HepG2 (cell line): ENCODE data around the gene GRAMD1A. TPM values are rescaled to one million over a fixed set of nuclear protein-coding genes. Genes with fewer than 3 reads are reported as not detected.

Source experiments
- DMAP1 ChIP-seq: IDR thresholded peaks from 2 replicates; pipeline ENCODE4 v1.6.1; 2016
- EP300 ChIP-seq, 3 experiments: sonication (generic) in 1 of 3; formaldehyde crosslinking in 1 of 3; IDR thresholded peaks; 2 replicates each; pipeline versions ENCODE4 v1.5.1 to v1.6.1; 2011 to 2020; ENCODE audit warnings: low read depth in 2 of 3, low read length in 2 of 3, borderline replicate concordance in 1 of 3, improper control_type of control experiment in 1 of 3, mild to moderate bottlenecking in 1 of 3, missing genetic modification reagents in 1 of 3, moderate library complexity in 1 of 3
- ETV5 ChIP-seq: IDR thresholded peaks from 2 replicates; pipeline ENCODE4 v1.6.1; 2018; ENCODE audit warnings: missing biosample characterization, missing genetic modification reagents, inconsistent platforms, borderline replicate concordance
- HNRNPLL ChIP-seq: fragments of 200-400 bp; formaldehyde crosslinking; IDR thresholded peaks from 2 replicates; pipeline ENCODE4 v1.6.1; 2017; ENCODE audit warnings: mild to moderate bottlenecking, low read depth, low read length; ENCODE audit not compliant: poor library complexity, severe bottlenecking
- NAIF1 ChIP-seq: sonication (generic); formaldehyde crosslinking; IDR thresholded peaks from 2 replicates; pipeline ENCODE4 v1.5.0; 2020; ENCODE audit warnings: mild to moderate bottlenecking, missing genetic modification reagents, borderline replicate concordance
- RXRA ChIP-seq: sonication (generic); formaldehyde crosslinking; IDR thresholded peaks from 2 replicates; pipeline ENCODE4 v1.5.1; 2020; ENCODE audit warnings: missing genetic modification reagents
- SMC3 ChIP-seq: IDR thresholded peaks from 2 replicates; pipeline ENCODE4 v1.6.1; 2011; ENCODE audit warnings: low read length, improper control_type of control experiment
- SP5 ChIP-seq: IDR thresholded peaks from 2 replicates; pipeline ENCODE4 v1.6.1; 2016; ENCODE audit warnings: low read depth, borderline replicate concordance
- TCF7 ChIP-seq: sonication (generic); IDR thresholded peaks from 2 replicates; pipeline ENCODE4 v1.6.1; 2016; ENCODE audit warnings: antibody characterized with exemption, low read depth
- TEAD3 ChIP-seq: optimal IDR thresholded peaks from 2 replicates; pipeline ENCODE3; 2016; ENCODE audit warnings: borderline replicate concordance
- THYN1 ChIP-seq: sonication (generic); formaldehyde crosslinking; IDR thresholded peaks from 2 replicates; pipeline ENCODE4 v1.8.1; 2023; ENCODE audit warnings: low read depth, mild to moderate bottlenecking, moderate library complexity, missing genetic modification reagents, borderline replicate concordance
- ZNF557 ChIP-seq: sonication (generic); formaldehyde crosslinking; IDR thresholded peaks from 2 replicates; pipeline ENCODE4 v1.4.0; 2020; ENCODE audit warnings: missing genetic modification reagents
- ZNF737 ChIP-seq: sonication (generic); formaldehyde crosslinking; IDR thresholded peaks from 2 replicates; pipeline ENCODE4 v1.5.0; 2020; ENCODE audit warnings: missing genetic modification reagents, mild to moderate bottlenecking, borderline replicate concordance
- ZNF768 ChIP-seq: sonication (generic); formaldehyde crosslinking; IDR thresholded peaks from 2 replicates; pipeline ENCODE4 v1.4.0; 2020; ENCODE audit warnings: missing genetic modification reagents
- ZNF776 ChIP-seq: sonication (generic); formaldehyde crosslinking; IDR thresholded peaks from 2 replicates; pipeline ENCODE4 v1.4.0; 2020; ENCODE audit warnings: mild to moderate bottlenecking, missing genetic modification reagents
- polyA plus RNA-seq, 8 experiments: library from polyadenylated mRNA; depleted of rRNA in 3 of 8; stranded (reverse) in 7 of 8; unstranded in 1 of 8; fragments of >200 nt; fragmentation: Illumina TruSeq in 4 of 8; extraction: Trizol in 4 of 8; gene quantifications; 2 replicates each; pipeline versions ENCODE4 v1.2.1 to v1.2.3, GENCODE V29; 2011 to 2016; ENCODE audit warnings: low read depth in 4 of 8, missing spikeins in 1 of 8, mixed read lengths in 1 of 8; ENCODE audit not compliant: insufficient read depth in 1 of 8
- total RNA-seq, 5 experiments: library from RNA; depleted of rRNA; stranded (reverse); fragments of >200 nt; fragmentation: Illumina TruSeq; extraction: Trizol; gene quantifications; 2 replicates each; pipeline ENCODE4 v1.2.3, GENCODE V29; 2016; ENCODE audit warnings: low read depth in 1 of 5
- TF ChIP-seq, protein P1 (sequence below): IDR thresholded peaks from 2 replicates; pipeline ENCODE4 v1.6.1; 2016; ENCODE audit warnings: missing biosample characterization, missing genetic modification reagents, low read depth
- TF ChIP-seq, protein P2 (sequence below): sonication (generic); formaldehyde crosslinking; IDR thresholded peaks from 2 replicates; pipeline ENCODE4 v1.8.0; 2022; ENCODE audit warnings: missing genetic modification reagents, mild to moderate bottlenecking, moderate library complexity, borderline replicate concordance
- TF ChIP-seq, protein P3 (sequence below): sonication (generic); formaldehyde crosslinking; IDR thresholded peaks from 2 replicates; pipeline ENCODE4 v1.8.1; 2023; ENCODE audit warnings: missing genetic modification reagents, inconsistent platforms, borderline replicate concordance
- TF ChIP-seq, protein P4 (sequence below): IDR thresholded peaks from 2 replicates; pipeline ENCODE4 v1.6.1; 2012; ENCODE audit warnings: low read depth, low read length, improper control_type of control experiment

Gene GRAMD1A
- total and polyA plus RNA-seq, 2 of the 13 experiments (the other 11 are each of a cell fraction or from before 2014, with no cell fraction given) = 14.7 to 181 TPM

DNA sequence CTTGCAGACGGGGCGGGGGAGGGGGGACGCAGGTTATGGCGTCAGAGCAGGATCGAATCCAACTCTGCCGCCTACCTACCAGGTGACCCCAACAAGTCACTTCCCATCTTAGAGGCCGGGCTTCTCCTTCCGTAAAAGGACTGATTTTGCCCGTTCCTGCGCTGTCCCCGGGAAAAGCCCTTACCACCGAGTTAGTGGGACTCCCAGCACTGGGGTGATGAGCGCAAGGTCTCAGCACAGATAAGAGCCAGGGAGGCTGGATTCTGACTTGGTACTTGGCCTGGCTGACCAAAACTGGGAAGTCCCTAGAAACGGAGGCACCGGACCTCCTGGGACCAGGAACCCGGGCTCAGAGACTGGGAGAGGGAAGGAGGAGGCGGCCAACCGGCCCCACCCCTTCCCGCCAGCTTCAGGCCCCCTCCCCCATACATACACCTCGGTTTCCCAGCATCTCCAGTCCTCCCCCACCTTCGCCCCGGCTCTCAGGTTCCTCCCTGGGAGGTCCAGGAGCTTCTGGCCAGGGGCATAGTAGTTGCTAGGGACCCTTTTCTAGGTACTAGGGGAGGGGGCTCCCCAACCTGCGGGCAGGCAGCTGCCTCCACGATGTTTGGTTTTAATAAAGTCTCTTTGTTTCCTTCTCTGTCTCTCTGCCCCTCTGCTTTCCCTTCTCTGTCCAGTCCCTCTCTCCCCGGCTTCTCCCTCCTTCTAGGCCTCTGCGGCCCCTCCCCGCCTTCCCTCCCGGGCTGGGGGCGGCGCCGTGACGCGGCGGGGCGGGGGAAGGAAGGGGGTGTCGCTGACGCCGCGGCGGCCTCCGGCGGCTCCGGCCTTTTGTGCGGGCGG, at the start of gene GRAMD1A (continued):
- TF ChIP-seq, protein P1, sequence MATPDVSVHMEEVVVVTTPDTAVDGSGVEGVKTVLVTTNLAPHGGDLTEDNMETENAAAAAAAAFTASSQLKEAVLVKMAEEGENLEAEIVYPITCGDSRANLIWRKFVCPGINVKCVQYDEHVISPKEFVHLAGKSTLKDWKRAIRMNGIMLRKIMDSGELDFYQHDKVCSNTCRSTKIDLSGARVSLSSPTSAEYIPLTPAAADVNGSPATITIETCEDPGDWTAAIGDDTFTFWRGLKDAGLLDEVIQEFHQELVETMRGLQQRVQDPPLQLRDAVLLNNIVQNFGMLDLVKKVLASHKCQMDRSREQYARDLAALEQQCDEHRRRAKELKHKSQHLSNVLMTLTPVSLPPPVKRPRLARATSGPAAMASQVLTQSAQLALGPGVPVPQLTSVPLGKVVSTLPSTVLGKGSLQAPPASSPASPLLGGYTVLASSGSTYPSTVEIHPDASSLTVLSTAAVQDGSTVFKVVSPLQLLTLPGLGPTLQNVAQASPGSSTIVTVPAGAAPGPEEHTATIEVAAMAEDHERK (CRISPR knock-in tag) = no peak
- TF ChIP-seq TEAD3 (CRISPR knock-in tag) (peak; percentile 59), NAIF1 (CRISPR knock-in tag) (peak; percentile 17; the same call in 1 of the 2 replicates), ZNF776 (CRISPR knock-in tag) (peak; percentile 31; the same call in 1 of the 2 replicates), ZNF737 (CRISPR knock-in tag) (no peak), THYN1 (no peak), ETV5 (peak; percentile 31; the same call in 1 of the 2 replicates), ZNF768 (CRISPR knock-in tag) (no peak), DMAP1 (CRISPR knock-in tag) (no peak; the same call in 1 of the 2 replicates), TCF7 (no peak), SMC3 (no peak), ZNF557 (CRISPR knock-in tag) (0 out of 2 replicates have a peak, but pooled peaks have one; percentile 56), EP300 (IDR thresholded peaks at IDR 0.05; ENCODE audit: low read depth in 2 of 2, low read length in 2 of 2) (0 out of 4 replicates have a peak, but pooled peaks of 1 of the 2 experiments have one; percentile 16), EP300 (CRISPR knock-in tag; IDR thresholded peaks at IDR 0.05; ENCODE audit: borderline replicate concordance) (no peak), RXRA (CRISPR knock-in tag) (0 out of 2 replicates have a peak, but pooled peaks have one; percentile 17), SP5 (CRISPR knock-in tag) (peak; percentile 56; the same call in 1 of the 2 replicates), HNRNPLL (peak; percentile 24)
- TF ChIP-seq, protein P2, sequence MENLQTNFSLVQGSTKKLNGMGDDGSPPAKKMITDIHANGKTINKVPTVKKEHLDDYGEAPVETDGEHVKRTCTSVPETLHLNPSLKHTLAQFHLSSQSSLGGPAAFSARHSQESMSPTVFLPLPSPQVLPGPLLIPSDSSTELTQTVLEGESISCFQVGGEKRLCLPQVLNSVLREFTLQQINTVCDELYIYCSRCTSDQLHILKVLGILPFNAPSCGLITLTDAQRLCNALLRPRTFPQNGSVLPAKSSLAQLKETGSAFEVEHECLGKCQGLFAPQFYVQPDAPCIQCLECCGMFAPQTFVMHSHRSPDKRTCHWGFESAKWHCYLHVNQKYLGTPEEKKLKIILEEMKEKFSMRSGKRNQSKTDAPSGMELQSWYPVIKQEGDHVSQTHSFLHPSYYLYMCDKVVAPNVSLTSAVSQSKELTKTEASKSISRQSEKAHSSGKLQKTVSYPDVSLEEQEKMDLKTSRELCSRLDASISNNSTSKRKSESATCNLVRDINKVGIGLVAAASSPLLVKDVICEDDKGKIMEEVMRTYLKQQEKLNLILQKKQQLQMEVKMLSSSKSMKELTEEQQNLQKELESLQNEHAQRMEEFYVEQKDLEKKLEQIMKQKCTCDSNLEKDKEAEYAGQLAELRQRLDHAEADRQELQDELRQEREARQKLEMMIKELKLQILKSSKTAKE (CRISPR knock-in tag) = 0 out of 2 replicates have a peak, but pooled peaks have one; percentile 9
- TF ChIP-seq, protein P3, sequence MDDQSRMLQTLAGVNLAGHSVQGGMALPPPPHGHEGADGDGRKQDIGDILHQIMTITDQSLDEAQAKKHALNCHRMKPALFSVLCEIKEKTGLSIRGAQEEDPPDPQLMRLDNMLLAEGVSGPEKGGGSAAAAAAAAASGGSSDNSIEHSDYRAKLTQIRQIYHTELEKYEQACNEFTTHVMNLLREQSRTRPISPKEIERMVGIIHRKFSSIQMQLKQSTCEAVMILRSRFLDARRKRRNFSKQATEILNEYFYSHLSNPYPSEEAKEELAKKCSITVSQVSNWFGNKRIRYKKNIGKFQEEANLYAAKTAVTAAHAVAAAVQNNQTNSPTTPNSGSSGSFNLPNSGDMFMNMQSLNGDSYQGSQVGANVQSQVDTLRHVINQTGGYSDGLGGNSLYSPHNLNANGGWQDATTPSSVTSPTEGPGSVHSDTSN (CRISPR knock-in tag) = no peak
- TF ChIP-seq, protein P4, sequence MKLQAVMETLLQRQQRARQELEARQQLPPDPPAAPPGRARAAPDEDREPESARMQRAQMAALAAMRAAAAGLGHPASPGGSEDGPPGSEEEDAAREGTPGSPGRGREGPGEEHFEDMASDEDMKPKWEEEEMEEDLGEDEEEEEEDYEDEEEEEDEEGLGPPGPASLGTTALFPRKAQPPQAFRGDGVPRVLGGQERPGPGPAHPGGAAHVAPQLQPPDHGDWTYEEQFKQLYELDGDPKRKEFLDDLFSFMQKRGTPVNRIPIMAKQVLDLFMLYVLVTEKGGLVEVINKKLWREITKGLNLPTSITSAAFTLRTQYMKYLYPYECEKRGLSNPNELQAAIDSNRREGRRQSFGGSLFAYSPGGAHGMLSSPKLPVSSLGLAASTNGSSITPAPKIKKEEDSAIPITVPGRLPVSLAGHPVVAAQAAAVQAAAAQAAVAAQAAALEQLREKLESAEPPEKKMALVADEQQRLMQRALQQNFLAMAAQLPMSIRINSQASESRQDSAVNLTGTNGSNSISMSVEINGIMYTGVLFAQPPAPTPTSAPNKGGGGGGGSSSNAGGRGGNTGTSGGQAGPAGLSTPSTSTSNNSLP = no peak
